GM18519 (cell line): Measurements from ENCODE around the gene NEU1.
"Not testable (repeated sequence)": the region's sequence is repeated elsewhere in the genome, so short reads cannot be mapped to it uniquely, and the experiment has no call there.

Experiments
- ATAC-seq: cut with Tn5 transposase; IDR thresholded peaks from one replicate; pipeline ENCODE4 v1.9.1; 2021; ENCODE audit warnings: mild to moderate bottlenecking, moderate library complexity; ENCODE audit not compliant: unreplicated experiment, low FRiP score

Gene NEU1

GRCh38 chr6:31875877-31876276 lies 13.3 kb upstream of the NEU1 start:
- ATAC-seq = no peak

- ATAC-seq = no peak
Observed at GRCh38 chr6:31874836-31875572, 12.4 kb upstream of the NEU1 start.

GRCh38 chr6:31874084-31874670 lies 11.6 kb upstream of the NEU1 start:
- no peak for ATAC-seq

GRCh38 chr6:31871046-31871659 lies 8.5 kb upstream of the NEU1 start:
- ATAC-seq = no peak

- ATAC-seq = no peak
Observed at GRCh38 chr6:31870385-31870921, 7.8 kb upstream of the NEU1 start.

GRCh38 chr6:31869343-31869742 lies 6.7 kb upstream of the NEU1 start:
- ATAC-seq = no peak

GRCh38 chr6:31868658-31868971 lies 6.0 kb upstream of the NEU1 start:
- ATAC-seq = not testable (repeated sequence)

GRCh38 chr6:31865205-31866118 lies 2.8 kb upstream of the NEU1 start:
- ATAC-seq = no peak

GRCh38 chr6:31864818-31865204 lies 2.2 kb upstream of the NEU1 start:
- no peak for ATAC-seq

- not testable (repeated sequence) for ATAC-seq
Observed at GRCh38 chr6:31864123-31864562, 1.5 kb upstream of the NEU1 start.

- no peak for ATAC-seq
Observed at GRCh38 chr6:31861919-31862343, 690 bp downstream of the NEU1 start.

GRCh38 chr6:31861150-31861549 lies 1.5 kb downstream of the NEU1 start:
- no peak for ATAC-seq

- ATAC-seq = no peak
Observed at GRCh38 chr6:31860349-31860748, 2.3 kb downstream of the NEU1 start.

- no peak for ATAC-seq
Observed at GRCh38 chr6:31859923-31860322, 2.7 kb downstream of the NEU1 start.

- ATAC-seq = no peak
Observed at GRCh38 chr6:31858707-31859106, 3.9 kb downstream of the NEU1 start.

GRCh38 chr6:31857774-31858173 lies 4.8 kb downstream of the NEU1 start:
- ATAC-seq = not testable (repeated sequence)

- ATAC-seq = not testable (repeated sequence)
Observed at GRCh38 chr6:31851980-31852718, 10.5 kb downstream of the NEU1 start.

- no peak for ATAC-seq
Observed at GRCh38 chr6:31851485-31851832, 11.2 kb downstream of the NEU1 start.

- no peak for ATAC-seq
Observed at GRCh38 chr6:31850765-31851484, 11.7 kb downstream of the NEU1 start.
